IPS-18c (cell line): ENCODE measurements around the gene FHIT.

ENCODE experiments used
- H3K4me3 ChIP-seq: 2 replicates; pipeline ENCODE4 v1.7.0; 2013; ENCODE audit warnings: low read depth, mild to moderate bottlenecking, low read length, moderate library complexity; ENCODE audit not compliant: insufficient read depth
- H3K9me3 ChIP-seq: one replicate; pipeline ENCODE4 v1.6.1; 2013; ENCODE audit warnings: mild to moderate bottlenecking, low read length, moderate library complexity; ENCODE audit not compliant: control insufficient read depth, insufficient read depth

FHIT gene

DNA sequence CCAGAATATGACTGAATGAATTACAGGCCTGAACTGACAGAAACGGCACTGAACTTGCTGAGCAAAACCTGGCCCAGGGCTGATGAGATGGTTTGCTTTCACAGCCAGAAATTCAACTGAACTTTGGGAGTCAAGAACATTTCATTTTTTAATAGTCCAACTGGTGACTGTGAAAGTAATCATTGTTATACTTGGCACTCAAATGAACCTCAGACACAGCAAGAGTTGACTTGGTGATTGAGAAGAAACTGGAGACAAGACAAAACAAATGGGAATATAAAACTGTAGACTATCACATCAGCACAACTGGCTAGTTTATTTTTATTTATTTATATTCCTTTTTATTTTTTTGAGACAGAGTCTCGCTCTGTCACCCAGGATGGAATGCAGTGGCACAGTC lies 1342.6 kb downstream of the FHIT start:
- H3K9me3 ChIP-seq = no peaks in the 10 kb centered on the region
- H3K4me3 ChIP-seq = no peak overlapping the region

DNA sequence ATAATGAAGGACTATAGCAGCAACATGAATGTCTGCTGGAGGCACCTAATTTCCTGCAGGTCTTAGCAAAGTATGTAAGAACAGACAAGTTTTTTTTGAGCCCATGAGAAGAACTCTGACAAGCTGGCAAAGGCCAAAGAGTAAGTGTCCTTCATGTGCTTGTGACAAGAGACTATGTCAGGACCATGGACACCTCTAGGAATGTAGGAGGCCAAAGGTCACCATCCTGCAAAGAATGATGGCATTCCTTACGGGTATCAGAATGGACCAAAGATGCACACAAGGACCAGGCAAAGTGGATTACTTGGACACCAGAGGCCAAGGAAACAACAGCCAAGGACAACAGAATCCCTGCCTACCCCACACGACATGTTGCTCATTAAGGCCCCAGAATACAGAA lies 1343.0 kb downstream of the FHIT start:
- H3K9me3 ChIP-seq = no peaks in the 10 kb centered on the region

DNA sequence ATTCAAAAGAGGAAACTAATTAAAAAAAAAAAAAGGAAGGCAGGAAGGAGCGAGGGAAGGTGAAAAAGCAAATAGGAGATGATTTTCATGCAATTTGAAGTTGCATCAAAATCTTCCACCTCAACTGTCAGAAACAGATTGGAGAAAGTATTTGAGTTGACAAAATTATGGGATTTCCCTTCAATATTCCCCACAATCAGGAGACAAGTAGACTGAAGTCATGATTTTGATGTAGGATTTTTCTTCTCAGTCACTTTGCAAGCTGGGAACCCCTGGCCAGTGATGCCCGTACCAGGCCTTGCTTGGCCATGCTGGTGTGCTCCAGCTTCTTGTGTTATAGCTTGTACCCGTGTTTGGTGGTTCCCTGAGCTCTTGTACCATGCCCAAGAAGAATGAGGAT lies 1347.0 kb downstream of the FHIT start:
- Histone ChIP-seq H3K9me3 (no peaks in the 10 kb centered on the region), H3K4me3 (no peak overlapping the region)

More for the DNA sequence above, 1343.0 kb downstream of the FHIT start:
- no peak overlapping the region for H3K4me3 ChIP-seq

DNA sequence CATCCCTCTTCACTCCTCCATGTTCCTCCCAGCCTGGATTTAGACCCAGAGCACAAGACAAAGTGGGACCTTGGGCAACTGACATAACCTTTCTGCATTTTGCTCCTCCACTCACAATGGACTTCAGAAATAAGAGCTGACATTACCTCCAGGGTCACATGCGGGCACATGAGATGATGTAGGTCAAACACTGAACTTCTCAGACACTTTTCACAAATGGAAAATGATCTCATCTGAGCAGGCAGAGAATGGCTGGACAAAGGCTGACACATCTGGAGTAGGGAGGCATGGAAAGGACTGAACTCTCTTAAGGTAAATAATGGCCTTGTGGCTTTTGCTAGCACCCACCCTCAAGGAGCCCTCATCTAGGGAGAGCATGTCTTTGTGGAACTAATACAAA lies 1352.2 kb downstream of the FHIT start:
- H3K4me3 ChIP-seq = no peak overlapping the region
- no peaks in the 10 kb centered on the region for H3K9me3 ChIP-seq

DNA sequence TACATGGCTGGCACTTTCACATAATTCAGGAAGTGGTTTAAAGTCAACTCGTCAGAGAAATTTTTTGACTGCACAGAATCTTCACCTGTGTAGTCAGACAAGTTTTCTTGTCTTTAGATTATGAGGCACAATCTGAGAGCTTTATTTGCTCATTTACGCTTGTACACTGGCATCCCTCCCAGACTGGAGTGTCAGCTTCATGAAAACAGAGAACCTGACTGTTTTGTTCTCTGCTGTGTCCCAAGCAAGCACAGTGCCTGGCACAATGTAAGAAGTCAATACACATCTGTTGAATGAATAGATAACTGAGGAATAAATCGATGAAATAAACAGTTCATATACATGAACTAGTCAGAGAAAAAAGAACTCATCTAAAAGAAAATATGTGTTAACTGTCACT lies 1355.3 kb downstream of the FHIT start:
- Histone ChIP-seq H3K9me3 (no peaks in the 10 kb centered on the region), H3K4me3 (no peak overlapping the region)

DNA sequence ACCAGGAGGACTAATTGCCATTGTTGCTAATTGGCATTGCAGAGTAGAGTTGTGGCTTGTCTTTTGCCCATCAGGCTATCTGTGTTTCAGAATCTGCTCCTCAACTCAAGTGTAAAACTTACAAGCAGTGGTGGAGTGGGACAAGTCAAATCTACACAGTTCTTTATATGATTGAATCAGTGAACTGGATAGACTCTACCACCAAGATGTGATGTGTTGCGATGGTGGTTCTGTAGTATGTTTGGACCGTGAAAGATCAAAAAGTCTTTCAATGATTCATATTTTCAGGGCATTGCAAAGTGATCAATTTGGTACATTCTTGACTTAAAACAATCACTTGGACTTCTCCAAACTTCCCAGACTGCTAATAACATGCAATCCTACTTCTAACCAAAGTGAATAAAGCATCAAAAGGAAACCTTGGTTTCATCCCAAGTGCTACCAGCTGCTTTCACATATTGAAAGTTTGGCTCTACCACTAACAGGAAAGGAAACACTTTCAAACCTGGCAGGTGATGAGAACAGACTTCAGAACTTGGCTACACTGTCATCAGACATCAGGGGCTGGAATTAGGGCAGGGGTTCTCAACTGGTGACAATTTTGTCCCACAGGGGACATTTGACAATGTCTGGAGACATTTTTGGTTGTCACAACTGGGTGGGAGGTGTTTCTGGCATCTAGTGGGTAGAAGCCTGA lies 1356.7 kb downstream of the FHIT start:
- Histone ChIP-seq H3K4me3 (no peak overlapping the region), H3K9me3 (no peaks in the 10 kb centered on the region)

DNA sequence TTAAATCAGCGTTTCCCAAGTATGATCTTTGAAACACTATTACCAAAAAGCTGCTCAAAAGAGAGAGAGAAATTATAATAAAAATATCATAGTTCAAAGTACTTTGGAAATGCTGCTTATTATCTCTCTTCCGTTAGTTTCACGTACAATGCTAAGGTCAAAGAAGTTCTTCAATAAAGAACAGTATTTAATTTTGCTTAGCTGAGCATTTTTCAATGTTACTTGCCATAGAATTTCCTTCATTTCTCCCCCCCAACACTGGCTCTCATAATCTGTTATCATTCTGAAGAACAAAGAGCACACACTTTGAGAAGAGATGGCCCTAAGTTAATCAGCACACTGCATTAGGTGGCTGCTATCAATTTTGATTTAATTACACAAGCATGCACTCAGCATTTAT lies 1360.6 kb downstream of the FHIT start:
- Histone ChIP-seq H3K9me3 (no peaks in the 10 kb centered on the region), H3K4me3 (no peak overlapping the region)

DNA sequence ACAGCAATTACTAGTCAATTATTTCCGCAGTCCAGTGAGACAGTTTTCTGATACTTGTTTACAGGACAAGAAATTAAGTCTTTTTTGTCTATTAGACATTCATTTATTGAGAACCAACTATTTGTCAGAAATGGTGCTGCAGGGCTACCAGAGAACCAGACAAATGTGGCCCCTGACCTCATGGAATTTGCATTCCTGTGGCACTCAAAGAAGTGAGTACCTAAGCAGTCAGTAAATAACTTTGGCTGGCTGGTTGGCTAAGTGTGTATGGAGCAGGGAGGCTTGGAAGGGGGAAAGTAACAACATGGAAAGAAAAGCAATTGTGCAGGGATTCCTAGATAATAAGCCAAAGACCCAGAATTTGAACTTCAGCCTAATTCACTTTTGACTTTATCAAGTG lies 1364.5 kb downstream of the FHIT start:
- Histone ChIP-seq H3K4me3 (no peak overlapping the region), H3K9me3 (no peaks in the 10 kb centered on the region)

DNA sequence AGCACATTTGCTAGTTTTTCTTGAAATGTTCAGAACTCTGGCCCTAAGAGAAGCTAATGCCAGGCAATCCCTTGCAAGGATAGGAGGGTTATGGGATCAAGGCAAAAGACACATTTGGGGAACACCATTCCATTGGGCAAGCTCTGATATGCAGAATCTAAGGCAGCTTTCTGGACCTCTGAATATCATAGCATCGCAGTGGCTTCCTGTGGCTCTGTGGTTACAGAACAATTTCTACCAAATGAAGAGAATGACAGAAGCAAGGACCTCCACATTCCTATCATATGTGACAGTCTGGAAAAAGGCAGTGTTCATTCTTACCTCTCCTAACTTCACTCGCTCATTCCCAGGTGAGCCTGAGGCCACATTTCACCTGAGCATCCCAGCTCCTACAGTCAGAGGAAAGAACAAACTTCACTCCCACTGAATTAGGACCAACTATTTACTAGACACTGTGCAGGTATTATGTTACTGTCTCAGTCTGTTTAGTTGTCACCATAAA lies 1365.3 kb downstream of the FHIT start:
- H3K9me3 ChIP-seq = no peaks in the 10 kb centered on the region
- H3K4me3 ChIP-seq = no peak overlapping the region

DNA sequence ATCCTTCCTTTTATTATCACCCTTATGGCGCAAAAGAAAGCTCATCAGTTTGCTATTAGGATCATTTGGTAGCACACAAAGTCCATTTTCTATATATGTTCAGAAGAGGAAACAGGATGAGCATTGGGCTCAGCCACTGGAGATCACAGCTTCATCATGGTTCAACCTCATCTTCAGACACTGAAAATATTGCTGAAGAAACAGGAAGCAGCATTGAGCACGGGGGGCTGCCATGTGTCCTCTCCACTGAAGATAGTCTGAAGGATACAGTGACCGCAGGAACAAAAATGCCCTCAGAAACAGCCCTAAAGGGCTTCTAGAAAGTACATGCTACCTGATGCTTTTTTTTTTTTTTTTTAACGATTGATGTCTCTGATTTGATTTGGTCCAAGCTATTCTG lies 1366.2 kb downstream of the FHIT start:
- Histone ChIP-seq H3K4me3 (no peak overlapping the region), H3K9me3 (no peaks in the 10 kb centered on the region)

DNA sequence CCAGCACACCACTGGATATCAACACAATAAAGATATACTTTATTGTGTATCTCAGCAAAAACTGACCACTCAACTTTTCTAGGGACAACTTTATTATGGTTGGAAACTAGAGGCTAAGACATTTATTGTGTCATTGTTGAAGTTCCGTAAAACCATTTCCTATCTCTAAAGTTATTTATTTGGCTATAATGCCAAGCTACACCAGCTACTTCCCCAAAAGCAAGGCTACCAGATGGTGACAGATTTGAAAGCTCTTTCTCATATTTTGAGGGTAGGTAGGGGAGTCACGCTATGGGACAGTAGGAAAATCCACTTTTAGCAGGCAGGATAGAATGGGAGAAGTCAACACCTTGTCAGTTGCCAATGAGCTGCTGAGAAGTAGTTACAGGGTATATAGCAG lies 1366.8 kb downstream of the FHIT start:
- H3K9me3 ChIP-seq = no peaks in the 10 kb centered on the region
- H3K4me3 ChIP-seq = no peak overlapping the region

DNA sequence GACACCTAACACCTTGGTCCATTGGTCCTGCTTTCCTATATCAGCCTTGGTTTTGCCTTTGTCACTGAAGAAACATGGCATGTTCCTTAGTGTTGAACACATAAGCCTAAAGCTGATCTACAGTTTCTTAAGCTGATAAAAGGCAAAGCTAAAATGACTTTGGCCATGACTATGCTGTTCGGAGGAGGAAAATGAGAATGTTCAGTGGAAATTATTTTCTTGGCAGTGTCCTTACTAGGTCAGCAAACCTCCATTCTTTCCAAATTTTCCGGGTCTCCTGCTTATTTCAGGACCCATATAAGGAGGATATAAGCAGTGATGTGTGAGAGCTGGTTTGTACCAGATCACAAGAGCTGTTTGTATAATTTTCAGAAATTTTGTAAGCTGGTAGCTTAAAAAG lies 1368.5 kb downstream of the FHIT start:
- Histone ChIP-seq H3K4me3 (no peak overlapping the region), H3K9me3 (no peaks in the 10 kb centered on the region)

DNA sequence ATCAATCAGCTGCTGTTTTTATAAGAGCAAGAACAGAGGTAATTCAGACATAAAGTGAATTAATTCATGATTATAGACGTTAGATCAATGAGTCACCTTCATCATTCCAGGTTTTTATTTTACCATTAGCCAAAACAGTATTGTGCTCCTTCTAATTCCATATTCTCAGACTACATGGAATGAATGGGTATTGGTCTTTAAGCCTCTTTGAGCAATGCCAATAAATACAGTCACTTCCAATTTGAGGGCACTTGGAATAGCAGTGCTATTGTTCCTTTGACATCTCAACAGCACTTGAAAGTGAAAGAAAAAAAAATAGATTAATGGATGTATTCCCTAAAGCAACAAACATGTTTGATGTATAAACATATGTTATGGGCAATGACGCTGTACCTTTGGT lies 1370.5 kb downstream of the FHIT start:
- Histone ChIP-seq H3K4me3 (no peak overlapping the region), H3K9me3 (no peaks in the 10 kb centered on the region)

DNA sequence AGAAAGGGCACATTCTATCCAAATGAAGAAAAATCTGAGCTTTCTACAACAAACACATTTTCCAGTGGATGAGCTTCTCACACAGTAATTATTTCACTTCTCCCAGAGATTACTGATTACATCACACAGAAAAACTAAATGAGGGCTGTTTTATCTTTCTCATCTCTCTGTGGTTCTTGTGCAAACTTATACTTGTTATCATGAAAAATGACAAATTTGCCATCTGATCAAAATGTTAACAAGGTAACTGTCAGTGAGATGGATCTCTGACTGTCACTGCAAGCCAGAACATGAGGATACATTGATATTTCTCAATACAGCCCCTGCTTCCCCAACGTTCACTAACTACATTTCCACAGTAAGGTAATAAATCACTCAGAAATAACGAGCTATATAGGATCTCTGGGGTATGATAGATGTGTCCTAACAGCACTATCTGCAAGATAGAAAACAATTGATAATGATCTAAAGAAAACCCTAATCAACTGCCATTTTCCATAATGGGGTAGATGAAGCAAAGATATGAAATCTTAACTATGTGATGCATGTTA lies 1372.1 kb downstream of the FHIT start:
- Histone ChIP-seq H3K9me3 (no peaks in the 10 kb centered on the region), H3K4me3 (no peak overlapping the region)

DNA sequence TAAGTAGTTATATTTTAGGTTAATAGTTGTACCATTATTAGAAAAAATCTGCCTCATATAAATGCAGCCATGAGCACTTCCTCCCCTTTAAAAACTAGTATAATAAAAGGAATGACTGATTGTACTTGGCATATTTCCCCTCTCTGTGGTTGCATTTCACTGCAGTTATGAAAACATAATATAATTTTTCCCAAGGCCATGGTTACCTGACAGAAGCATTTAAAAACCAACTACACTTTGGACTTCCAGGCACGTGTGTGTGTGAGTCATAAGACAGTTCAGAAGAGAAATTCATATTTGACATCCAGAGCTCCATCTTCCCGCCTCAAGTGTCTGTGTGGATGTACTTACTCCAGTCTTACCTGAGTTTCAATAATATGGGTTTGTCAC lies 1373.2 kb downstream of the FHIT start:
- Histone ChIP-seq H3K9me3 (no peaks in the 10 kb centered on the region), H3K4me3 (no peak overlapping the region)

DNA sequence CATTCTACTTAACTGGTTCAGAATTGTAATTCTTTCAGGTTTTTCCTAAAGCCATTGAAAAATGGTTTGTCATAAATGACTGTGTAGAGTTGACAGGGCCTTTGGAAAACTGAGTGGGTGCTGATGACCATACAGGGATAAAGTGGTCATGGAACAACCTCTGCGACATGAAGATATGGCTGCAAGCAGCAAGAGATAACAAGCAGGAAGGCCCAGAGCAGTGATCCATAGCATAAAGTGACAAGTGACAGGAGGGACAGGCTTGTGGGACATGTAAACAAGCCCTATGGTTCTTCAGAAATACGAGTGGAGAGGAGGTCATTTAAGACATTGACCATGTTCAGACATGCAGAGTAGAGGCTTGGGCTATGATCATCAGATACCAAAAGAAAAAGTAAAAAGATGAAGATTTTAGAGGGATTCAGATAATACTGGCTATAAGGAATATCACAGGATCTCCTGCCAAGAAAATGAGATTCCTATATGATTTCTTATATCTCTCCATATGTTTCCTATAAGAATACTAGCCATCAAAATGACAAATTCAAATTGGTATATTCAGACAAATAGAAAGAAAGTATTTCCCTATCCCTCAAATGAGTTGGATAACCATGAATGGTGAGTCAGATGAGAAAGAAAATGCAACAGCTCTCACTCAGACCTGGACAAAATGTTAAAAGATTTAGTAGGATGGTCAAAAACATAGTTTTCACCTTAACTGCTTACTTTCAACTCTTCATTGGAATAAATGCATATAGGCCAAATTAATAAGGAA lies 1373.8 kb downstream of the FHIT start:
- H3K4me3 ChIP-seq = no peak overlapping the region
- H3K9me3 ChIP-seq = no peaks in the 10 kb centered on the region

DNA sequence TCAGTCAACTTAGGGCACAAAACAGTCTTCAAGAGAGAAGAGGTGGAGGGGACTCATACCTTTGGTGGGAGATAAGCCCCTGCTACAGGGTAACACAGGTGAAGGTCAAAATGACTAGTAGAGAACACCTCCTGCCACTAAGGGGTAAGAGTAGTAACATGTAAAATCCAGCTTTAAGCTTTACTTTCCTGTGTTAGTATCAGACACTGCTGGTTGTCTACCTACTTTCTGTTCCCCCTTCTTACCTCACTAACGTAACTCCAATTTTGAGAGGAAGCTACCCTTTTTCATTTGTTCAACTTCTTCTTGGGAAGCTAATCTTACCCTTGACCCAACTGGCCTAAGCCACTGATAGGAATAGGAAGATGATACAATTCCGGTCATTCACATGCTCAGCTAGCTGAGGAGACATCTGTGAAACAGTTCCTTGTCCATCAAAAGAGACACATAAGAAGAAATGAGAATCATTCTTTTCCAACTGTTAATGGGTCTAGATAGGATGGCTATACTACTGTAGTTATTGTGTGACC lies 1374.7 kb downstream of the FHIT start:
- no peak overlapping the region for H3K4me3 ChIP-seq
- no peaks in the 10 kb centered on the region for H3K9me3 ChIP-seq

DNA sequence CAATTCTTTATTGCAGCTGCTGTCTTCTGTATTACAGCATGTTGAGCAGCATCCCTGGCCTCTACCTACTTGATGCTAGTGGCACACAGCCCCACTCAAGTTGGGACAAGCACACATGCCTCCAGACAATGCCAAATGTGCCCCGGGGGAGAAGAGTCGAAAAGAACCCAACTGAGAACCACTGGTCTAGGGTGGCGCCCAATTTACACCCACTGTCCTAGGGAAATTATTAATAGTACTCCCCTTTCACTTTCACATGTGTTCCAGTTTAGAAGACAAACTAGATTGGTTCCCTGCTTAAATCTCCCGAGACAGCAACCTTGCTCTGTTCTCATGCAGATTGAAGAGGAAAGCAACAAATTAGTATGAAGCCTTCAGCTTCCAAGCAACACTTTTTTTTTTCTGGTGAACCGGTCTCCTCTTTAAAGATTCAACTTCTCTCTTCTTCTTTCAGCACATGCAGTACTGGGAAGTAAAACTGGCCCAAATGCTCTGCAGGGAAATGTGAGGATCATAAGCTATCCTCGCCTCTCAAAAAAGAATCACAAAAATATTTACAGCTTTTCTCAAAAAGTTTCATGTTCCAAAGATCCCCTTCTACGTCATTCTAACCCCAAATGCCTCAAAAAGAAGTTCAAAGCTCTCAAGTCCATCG lies 1377.5 kb downstream of the FHIT start:
- Histone ChIP-seq H3K9me3 (no peaks in the 10 kb centered on the region), H3K4me3 (no peak overlapping the region)
